CD4-positive, alpha-beta T cell treated with Interleukin-21 for 1 hour (primary cell): ENCODE measurements around the gene MPV17L.
"Not testable (repeated sequence)": the region's sequence is repeated elsewhere in the genome, so short reads cannot be mapped to it uniquely, and the experiment has no call there.

ENCODE experiments used
- DNase-seq: peaks from one replicate; pipeline ENCODE4 v3.0.0-alpha.2; 2020

MPV17L gene

GRCh38 chr16:15395631-15396508, at the start of gene MPV17L:
TSS of gene MPV17L (plus strand) at chr16:15395754. CDS start at chr16:15395898, 144 bp downstream.
- DNase-seq: not testable (repeated sequence)

GRCh38 chr16:15348721-15349120, 46.8 kb upstream of the MPV17L start:
- not testable (repeated sequence) for DNase-seq

DNA sequence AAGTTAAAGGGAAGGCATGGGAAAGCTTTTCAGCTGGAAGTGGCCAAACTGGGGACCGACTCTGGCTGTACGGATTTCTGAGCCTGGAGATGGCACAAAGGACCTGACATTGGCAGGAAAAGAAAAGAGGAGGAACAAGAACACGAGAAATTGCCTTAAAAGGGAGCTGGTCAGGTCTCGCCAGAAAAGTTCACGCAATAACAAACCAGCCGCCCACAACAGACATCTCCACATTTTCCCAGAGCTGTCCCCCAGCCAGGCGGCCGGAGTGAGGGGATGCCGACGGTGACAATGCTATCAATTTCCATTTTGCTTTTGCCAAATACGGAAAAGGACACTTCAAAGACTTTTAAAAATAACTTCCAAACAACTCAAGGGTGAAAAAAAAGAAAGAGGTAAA, 44.3 kb upstream of the MPV17L start:
- DNase-seq: not testable (repeated sequence)

GRCh38 chr16:15351745-15352144, 43.8 kb upstream of the MPV17L start:
- DNase-seq: not testable (repeated sequence)

DNA sequence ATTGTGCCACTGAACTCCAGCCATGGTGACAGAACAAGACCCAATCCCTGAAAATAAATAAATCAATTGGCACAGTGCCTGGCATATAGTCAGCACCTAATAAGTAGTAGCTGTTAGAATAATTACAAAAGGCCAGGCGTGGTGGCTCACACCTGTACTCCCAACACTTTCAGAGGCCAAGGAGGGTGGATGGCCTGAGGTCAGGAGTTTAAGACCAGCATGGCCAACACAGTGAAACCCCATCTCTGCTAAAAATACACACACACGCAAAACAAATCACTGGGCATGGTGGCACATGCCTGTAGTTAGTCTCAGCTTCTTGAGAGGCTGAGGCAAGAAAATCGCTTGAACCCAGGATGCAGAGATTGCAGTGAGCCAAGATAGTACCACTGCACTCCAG, 42.7 kb upstream of the MPV17L start:
- not testable (repeated sequence) for DNase-seq

- DNase-seq: not testable (repeated sequence)
Measured at GRCh38 chr16:15354846-15355245, 40.7 kb upstream of the MPV17L start.

DNA sequence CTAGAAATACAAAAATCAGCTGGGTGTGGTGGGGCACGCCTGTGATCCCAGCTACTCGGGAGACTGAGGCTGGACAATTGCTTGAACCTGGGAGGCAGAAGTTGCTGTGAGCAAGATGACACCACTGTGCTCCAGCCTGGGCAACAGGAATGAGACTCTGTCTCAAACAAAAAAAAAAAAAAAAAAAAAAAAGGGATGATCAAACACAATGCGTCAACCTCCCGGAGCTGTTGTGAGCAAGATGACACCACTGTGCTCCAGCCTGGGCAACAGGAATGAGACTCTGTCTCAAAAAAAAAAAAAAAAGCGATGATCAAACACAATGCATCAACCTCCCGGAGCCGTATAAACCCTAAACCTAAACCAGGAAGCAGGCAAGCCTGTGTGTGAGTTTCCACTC, 38.1 kb upstream of the MPV17L start:
- not testable (repeated sequence) for DNase-seq

DNA sequence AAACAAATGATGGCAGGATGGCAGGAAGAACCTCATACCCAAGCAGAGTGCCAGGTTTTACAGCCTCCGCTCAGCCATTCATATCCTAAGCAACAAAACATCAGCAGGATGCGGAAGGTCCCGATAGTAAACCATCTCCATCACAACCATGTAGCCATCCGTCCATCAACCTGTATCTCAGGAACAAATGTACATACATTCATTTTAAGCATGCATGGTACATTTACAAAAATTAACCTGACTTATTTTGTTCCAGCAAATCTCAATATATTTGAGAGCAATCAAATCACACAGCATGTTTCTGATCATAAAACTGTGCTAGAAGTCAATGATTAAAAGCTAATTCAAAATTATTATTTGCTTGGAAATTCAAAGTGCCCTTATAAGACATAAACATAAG, 17.4 kb upstream of the MPV17L start, which contains the start of gene NPIPA5:
Gene NPIPA5 (minus strand): TSS at position 101 of the 400 bp plus-strand sequence. CDS start 0 bp downstream, at position 101.
- not testable (repeated sequence) for DNase-seq

DNA sequence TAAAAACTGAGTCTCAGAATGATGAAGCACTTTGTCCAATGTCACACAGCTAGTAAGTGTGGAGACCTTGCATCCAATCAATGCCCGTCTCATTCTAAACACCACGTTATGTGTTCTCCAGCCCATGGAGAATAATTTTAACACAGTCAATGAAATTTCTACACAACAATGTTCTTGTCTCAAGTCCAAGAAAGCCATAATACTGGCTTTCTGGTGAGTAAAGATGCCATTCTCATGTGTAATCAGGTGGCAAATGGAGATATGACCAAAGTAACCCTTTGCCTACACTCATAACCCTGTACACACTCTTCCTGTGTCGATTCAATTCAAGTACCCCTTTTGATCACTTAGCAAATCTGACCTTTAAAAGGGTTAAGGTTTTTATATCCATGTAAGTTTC, 12.7 kb upstream of the MPV17L start:
- not testable (repeated sequence) for DNase-seq

GRCh38 chr16:15388060-15388459, 7.5 kb upstream of the MPV17L start:
- not testable (repeated sequence) for DNase-seq

GRCh38 chr16:15389916-15390315, 5.6 kb upstream of the MPV17L start:
- peak; percentile 13 for DNase-seq

DNA sequence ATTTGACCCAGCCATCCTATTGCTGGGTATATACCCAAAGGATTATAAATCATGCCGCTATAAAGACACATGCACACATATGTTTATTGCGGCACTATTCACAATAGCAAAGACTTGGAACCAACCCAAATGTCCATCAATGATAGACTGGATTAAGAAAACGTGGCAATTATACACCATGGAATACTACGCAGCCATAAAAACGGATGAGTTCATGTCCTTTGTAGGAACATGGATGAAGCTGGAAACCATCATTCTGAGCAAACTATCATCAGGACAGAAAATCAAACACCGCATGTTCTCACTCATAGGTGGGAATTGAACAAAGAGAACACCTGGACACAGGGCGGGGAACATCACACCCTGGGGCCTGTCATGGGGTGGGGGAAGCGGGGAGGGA, 2.5 kb upstream of the MPV17L start:
- not testable (repeated sequence) for DNase-seq

GRCh38 chr16:15396509-15396829, 915 bp downstream of the MPV17L start:
- DNase-seq: not testable (repeated sequence)

DNA sequence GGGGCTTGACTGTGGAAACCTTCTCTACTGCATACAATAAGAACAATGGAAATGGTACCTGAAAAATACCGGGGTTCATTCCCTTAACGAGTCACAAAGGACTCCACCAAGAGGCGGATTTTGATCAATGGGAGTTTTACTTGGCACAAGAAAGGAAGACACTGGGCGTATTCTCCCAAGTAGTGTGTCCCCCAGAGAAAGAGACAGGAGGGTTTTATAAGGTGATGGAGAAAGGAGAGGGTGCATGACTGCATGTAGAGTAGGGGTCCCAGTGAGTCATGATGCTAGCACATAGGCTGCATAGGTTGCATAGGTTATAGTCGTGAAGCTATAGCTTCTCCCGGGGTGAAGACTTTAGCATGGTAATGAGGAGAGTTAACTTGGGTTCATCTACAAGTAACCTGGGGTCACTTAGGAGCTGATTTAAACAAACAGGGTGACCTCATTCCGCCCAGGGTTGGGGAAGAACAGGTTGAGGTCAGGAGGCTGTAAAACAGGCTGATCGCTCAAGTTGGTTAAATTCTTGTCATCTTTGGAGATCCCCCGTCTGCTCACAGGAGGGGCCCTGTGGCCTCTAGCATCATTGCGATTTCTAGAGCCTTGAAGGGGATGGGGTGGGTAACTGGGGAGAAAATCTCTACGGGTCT, 1.5 kb downstream of the MPV17L start:
- DNase-seq: no peak

DNA sequence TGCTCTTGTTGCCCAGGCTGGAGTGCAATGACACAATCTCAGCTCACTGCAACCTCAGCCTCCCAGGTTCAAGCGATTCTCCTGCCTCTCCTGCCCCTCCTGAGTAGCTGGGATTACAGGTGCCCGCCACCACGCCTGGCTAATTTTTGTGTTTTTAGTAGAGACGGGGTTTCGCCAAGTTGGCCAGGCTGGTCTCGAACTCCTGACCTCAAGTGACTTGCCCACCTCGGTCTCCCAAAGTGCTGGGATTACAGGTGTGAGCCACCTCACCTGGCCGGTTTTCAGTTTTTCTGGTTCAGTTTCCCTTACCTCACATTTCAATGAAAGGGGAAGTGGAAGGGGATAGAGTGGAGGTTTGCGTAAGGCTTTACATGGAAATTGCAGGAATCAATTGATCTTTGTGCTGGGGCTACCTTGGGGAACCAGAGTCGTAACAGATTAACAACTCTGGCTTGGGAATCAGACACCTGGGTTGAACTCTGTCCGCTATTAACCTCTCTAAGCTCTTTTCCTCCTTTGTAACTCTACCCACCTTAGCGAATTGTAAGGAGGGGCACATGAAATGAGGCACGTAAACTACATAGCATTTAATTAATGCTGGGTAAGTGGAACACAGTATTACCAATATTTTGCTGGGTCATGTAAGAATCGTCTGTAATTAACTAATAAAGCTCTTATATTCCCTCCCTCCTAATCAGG, 3.2 kb downstream of the MPV17L start:
- no peak for DNase-seq

DNA sequence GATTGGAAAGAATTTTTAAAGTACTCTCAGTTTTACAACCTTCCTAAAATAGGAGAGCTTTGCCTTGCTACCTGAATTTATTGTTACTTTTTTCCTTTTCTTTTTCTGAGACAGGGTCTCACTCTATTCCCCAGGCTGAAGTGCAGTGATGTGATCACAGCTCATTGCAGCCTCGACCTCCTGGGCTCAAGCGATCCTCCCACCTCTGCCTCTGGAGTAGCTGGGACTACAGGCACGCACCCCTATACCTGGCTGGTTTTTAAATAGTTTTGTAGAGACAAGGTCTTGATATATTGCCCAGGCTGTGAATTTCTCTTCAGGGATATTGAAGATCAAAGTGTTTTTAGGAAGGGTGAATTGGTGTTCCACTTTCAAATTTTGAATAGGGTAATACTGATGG, 3.8 kb downstream of the MPV17L start:
- no peak for DNase-seq

DNA sequence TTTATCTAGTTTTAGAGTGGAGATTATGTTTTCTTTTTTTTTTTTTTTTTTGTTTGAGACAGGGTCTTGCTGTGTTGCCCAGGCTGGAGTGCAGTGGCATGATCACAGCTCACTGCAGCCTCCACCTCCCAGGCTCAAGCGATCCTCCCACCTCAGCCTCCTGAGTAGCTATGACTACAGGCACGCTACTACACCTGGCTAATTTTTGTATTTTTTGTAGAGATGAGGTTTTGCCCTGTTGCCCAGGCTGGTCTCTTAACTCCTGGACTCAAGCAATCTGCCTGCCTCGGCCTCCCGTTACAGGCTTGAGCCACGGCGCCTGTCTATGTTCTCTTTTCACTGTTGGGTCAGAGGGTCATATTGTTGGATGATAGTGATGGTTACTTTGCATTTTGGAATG, 4.8 kb downstream of the MPV17L start:
- DNase-seq: not testable (repeated sequence)

DNA sequence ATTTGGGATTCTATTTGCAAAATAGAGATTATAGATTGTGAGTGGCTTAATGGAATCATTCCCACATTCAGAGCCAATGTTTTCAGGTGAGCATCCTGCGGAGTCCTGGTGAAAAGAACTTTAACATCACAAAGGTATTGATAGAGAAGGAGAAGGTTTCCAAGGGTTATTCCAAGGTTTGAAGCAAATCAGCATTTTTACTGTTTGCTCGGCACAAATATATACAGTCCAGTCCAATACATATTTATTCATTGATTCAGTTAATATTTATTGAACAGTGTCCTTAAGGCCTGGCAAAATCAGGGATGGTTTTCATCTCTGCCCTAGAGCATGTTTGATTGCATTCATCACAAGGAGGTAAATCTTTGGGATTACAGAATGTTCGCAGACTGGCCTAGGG, 6.4 kb downstream of the MPV17L start:
- DNase-seq: no peak

GRCh38 chr16:15403392-15403995, 7.9 kb downstream of the MPV17L start:
- no peak for DNase-seq

GRCh38 chr16:15404091-15404490, 8.5 kb downstream of the MPV17L start:
- not testable (repeated sequence) for DNase-seq

- no peak for DNase-seq
Measured at GRCh38 chr16:15404792-15405191, 9.2 kb downstream of the MPV17L start.

GRCh38 chr16:15407756-15408155, 12.2 kb downstream of the MPV17L start:
- not testable (repeated sequence) for DNase-seq

DNA sequence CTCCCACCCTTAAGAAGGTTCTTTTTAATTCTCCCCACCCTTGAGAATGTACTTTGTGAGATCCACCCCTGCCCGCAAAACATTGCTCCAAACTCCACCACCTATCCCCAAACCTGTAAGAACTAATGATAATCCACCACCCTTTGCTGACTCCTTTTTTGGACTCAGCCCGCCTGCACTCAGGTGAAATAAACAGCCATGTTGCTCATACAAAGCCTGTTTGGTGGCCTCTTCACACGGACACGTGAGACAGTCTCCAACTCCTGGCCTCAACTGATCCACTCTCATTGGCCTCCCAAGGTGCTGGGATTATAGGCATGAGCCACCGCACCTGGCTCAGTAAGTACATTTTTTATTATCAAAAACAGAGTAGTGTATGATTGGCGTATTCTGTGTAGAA, 13.9 kb downstream of the MPV17L start:
- not testable (repeated sequence) for DNase-seq
